K562 (cell line): ENCODE data around the gene ZNF354B. TPM values are rescaled to one million over a fixed set of nuclear protein-coding genes. Genes with fewer than 3 reads are reported as not detected.

Experiments
- ARHGAP35 ChIP-seq: fragments of 450-650 bp; IDR thresholded peaks from 2 replicates; pipeline ENCODE4 v1.6.1; 2018; ENCODE audit not compliant: partially characterized antibody
- ARID1B ChIP-seq: fragments of 450-650 bp; IDR thresholded peaks from 2 replicates; pipeline ENCODE4 v1.6.1; 2016; ENCODE audit warnings: antibody characterized with exemption, mild to moderate bottlenecking, inconsistent platforms
- BMI1 ChIP-seq: fragments of 150-350 bp; IDR thresholded peaks from 2 replicates; pipeline ENCODE4 v1.6.1; 2014; ENCODE audit warnings: low read length
- CBX8 ChIP-seq: fragments of 200-600 bp; sonication (generic); IDR thresholded peaks from 2 replicates; pipeline ENCODE4 v1.6.1; 2012; ENCODE audit warnings: borderline replicate concordance, mixed run types, low read depth, mild to moderate bottlenecking, moderate library complexity, mixed read lengths, low read length, control low read depth, inconsistent platforms; ENCODE audit not compliant: poor library complexity, severe bottlenecking; ENCODE audit errors: extremely low read depth
- IFI16 ChIP-seq: fragments of 250-450 bp; sonication (Bioruptor Pico); IDR thresholded peaks from 2 replicates; pipeline ENCODE4 v2.1.2; 2022; ENCODE audit warnings: mild to moderate bottlenecking, inconsistent platforms
- KLF10 ChIP-seq: fragments of 250-450 bp; sonication (Bioruptor Pico); IDR thresholded peaks from 2 replicates; pipeline ENCODE4 v1.6.1; 2021; ENCODE audit warnings: matching md5 sums
- KLF6 ChIP-seq: fragments of 250-450 bp; sonication (Bioruptor Pico); IDR thresholded peaks from 2 replicates; pipeline ENCODE4 v1.4.0; 2020; ENCODE audit warnings: mild to moderate bottlenecking, moderate library complexity, borderline replicate concordance
- LCOR ChIP-seq: sonication (generic); formaldehyde crosslinking; IDR thresholded peaks from 2 replicates; pipeline ENCODE4 v1.8.0; 2022; ENCODE audit warnings: mild to moderate bottlenecking, missing genetic modification reagents
- NR0B1 ChIP-seq: fragments of 450-650 bp; IDR thresholded peaks from one replicate; pipeline ENCODE4 v1.6.1; 2018; ENCODE audit warnings: mild to moderate bottlenecking, moderate library complexity; ENCODE audit not compliant: partially characterized antibody
- PHF21A ChIP-seq: fragments of 450-650 bp; IDR thresholded peaks from 2 replicates; pipeline ENCODE4 v1.6.1; 2017; ENCODE audit warnings: low read depth, borderline replicate concordance
- PRMT5 ChIP-seq: sonication (generic); formaldehyde crosslinking; IDR thresholded peaks from 2 replicates; pipeline ENCODE4 v1.5.0; 2020; ENCODE audit warnings: missing genetic modification reagents
- SETDB1 ChIP-seq: IDR thresholded peaks from one replicate; pipeline ENCODE4 v1.6.1; 2012; ENCODE audit warnings: low read length, control low read depth, inconsistent platforms
- SMARCB1 ChIP-seq: IDR thresholded peaks from 2 replicates; pipeline ENCODE4 v1.6.1; 2011; ENCODE audit warnings: improper control_type of control experiment, low read depth; ENCODE audit not compliant: insufficient read length
- YBX1 ChIP-seq: fragments of 450-650 bp; IDR thresholded peaks from 2 replicates; pipeline ENCODE4 v1.7.1; 2016; ENCODE audit warnings: mild to moderate bottlenecking
- ZBTB17 ChIP-seq: fragments of 450-650 bp; formaldehyde crosslinking; IDR thresholded peaks from 2 replicates; pipeline ENCODE4 v1.4.0; 2020; ENCODE audit warnings: mild to moderate bottlenecking
- ZNF282 ChIP-seq: sonication (generic); formaldehyde crosslinking; IDR thresholded peaks from 2 replicates; pipeline ENCODE4 v1.8.1; 2023; ENCODE audit warnings: missing genetic modification reagents
- ZNF347 ChIP-seq: fragments of 450-650 bp; formaldehyde crosslinking; IDR thresholded peaks from 2 replicates; pipeline ENCODE4 v1.4.0; 2020; ENCODE audit warnings: low read depth, mild to moderate bottlenecking, moderate library complexity
- ZNF57 ChIP-seq: fragments of 450-650 bp; formaldehyde crosslinking; IDR thresholded peaks from 2 replicates; pipeline ENCODE4 v1.4.0; 2020; ENCODE audit warnings: mild to moderate bottlenecking, moderate library complexity
- ZNF584 ChIP-seq: fragments of 200-800 bp; sonication (Bioruptor generic); IDR thresholded peaks from 2 replicates; pipeline ENCODE4 v1.6.1; 2016; ENCODE audit warnings: low read depth, mild to moderate bottlenecking, missing genetic modification characterization, missing compliant biosample characterization
- ZNF695 ChIP-seq: fragments of 450-650 bp; formaldehyde crosslinking; IDR thresholded peaks from 2 replicates; pipeline ENCODE4 v1.4.0; 2020; ENCODE audit warnings: mild to moderate bottlenecking, moderate library complexity
- polyA plus RNA-seq, 8 experiments: library from polyadenylated mRNA; depleted of rRNA in 4 of 8; stranded (reverse) in 5 of 8; unstranded in 3 of 8; fragments of >200 nt; fragmentation: Nextera tagmentation in 2 of 8; fragmentation: Illumina TruSeq in 1 of 8; extraction: Ambion mirVana in 2 of 8; extraction: Trizol in 1 of 8; gene quantifications; 2 replicates each; pipeline versions ENCODE4 v1.2.1 to v1.2.3, GENCODE V29; 2011 to 2014; ENCODE audit warnings: inconsistent platforms in 1 of 8, missing spikeins in 1 of 8
- total RNA-seq, 7 experiments: library from RNA; depleted of rRNA in 6 of 7; stranded (reverse); fragments of >200 nt in 6 of 7; fragmentation: Illumina TruSeq in 2 of 7; extraction: Trizol in 2 of 7; gene quantifications; 2 replicates each; pipeline versions ENCODE4 v1.2.1 to v1.2.3, GENCODE V29; 2011 to 2021; ENCODE audit warnings: low replicate concordance in 1 of 7
- TF ChIP-seq, protein P1 (sequence below), 2 experiments: fragments of 450-650 bp in 1 of 2; IDR thresholded peaks; 2 replicates each; pipeline ENCODE4 v1.6.1; 2011 to 2017; ENCODE audit warnings: low read depth in 2 of 2, antibody characterized with exemption in 1 of 2, borderline replicate concordance in 1 of 2, low read length in 1 of 2, mild to moderate bottlenecking in 1 of 2, mixed read lengths in 1 of 2; ENCODE audit not compliant: control insufficient read depth in 1 of 2
- TF ChIP-seq, protein P2 (sequence below): conservative IDR thresholded peaks from 2 replicates; pipeline ENCODE4 v1.6.1; 2011; ENCODE audit warnings: low read depth, mild to moderate bottlenecking, low read length; ENCODE audit not compliant: control insufficient read depth
- TF ChIP-seq, protein P3 (sequence below): fragments of 250-450 bp; sonication (Bioruptor Pico); IDR thresholded peaks from 2 replicates; pipeline ENCODE4 v1.8.0; 2021; ENCODE audit warnings: borderline replicate concordance, mild to moderate bottlenecking, moderate library complexity; ENCODE audit not compliant: poor library complexity, severe bottlenecking

Gene ZNF354B
- total and polyA plus RNA-seq, 9 of the 15 experiments (the other 6 are each of a cell fraction or from before 2014, with no cell fraction given), result 1.8 to 18.3 (median 11.2) TPM

- TF ChIP-seq, protein P1, sequence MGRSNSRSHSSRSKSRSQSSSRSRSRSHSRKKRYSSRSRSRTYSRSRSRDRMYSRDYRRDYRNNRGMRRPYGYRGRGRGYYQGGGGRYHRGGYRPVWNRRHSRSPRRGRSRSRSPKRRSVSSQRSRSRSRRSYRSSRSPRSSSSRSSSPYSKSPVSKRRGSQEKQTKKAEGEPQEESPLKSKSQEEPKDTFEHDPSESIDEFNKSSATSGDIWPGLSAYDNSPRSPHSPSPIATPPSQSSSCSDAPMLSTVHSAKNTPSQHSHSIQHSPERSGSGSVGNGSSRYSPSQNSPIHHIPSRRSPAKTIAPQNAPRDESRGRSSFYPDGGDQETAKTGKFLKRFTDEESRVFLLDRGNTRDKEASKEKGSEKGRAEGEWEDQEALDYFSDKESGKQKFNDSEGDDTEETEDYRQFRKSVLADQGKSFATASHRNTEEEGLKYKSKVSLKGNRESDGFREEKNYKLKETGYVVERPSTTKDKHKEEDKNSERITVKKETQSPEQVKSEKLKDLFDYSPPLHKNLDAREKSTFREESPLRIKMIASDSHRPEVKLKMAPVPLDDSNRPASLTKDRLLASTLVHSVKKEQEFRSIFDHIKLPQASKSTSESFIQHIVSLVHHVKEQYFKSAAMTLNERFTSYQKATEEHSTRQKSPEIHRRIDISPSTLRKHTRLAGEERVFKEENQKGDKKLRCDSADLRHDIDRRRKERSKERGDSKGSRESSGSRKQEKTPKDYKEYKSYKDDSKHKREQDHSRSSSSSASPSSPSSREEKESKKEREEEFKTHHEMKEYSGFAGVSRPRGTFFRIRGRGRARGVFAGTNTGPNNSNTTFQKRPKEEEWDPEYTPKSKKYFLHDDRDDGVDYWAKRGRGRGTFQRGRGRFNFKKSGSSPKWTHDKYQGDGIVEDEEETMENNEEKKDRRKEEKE (IDR thresholded peaks at IDR 0.05; ENCODE audit: borderline replicate concordance in 1 of 2, control insufficient read depth in 1 of 2, low read depth in 2 of 2, low read length in 1 of 2), result no peak
- TF ChIP-seq LCOR (CRISPR knock-in tag) (no peak), ZNF584 (no peak), KLF10 (CRISPR knock-in tag) (no peak), ZNF57 (no peak), ZNF695 (CRISPR knock-in tag) (no peak), YBX1 (no peak), SETDB1 (no peak), KLF6 (CRISPR knock-in tag) (no peak), SMARCB1 (no peak), BMI1 (no peak), ZNF282 (CRISPR knock-in tag) (no peak), ZBTB17 (CRISPR knock-in tag) (0 out of 2 replicates have a peak, but pooled peaks have one; percentile 23), PHF21A (no peak), ARHGAP35 (no peak), ARID1B (peak; percentile 64), CBX8 (no peak), ZNF347 (CRISPR knock-in tag) (no peak), NR0B1 (no peak), PRMT5 (CRISPR knock-in tag) (no peak), IFI16 (CRISPR knock-in tag) (no peak)
- TF ChIP-seq, protein P2, sequence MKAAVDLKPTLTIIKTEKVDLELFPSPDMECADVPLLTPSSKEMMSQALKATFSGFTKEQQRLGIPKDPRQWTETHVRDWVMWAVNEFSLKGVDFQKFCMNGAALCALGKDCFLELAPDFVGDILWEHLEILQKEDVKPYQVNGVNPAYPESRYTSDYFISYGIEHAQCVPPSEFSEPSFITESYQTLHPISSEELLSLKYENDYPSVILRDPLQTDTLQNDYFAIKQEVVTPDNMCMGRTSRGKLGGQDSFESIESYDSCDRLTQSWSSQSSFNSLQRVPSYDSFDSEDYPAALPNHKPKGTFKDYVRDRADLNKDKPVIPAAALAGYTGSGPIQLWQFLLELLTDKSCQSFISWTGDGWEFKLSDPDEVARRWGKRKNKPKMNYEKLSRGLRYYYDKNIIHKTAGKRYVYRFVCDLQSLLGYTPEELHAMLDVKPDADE, result no peak
- TF ChIP-seq, protein P3, sequence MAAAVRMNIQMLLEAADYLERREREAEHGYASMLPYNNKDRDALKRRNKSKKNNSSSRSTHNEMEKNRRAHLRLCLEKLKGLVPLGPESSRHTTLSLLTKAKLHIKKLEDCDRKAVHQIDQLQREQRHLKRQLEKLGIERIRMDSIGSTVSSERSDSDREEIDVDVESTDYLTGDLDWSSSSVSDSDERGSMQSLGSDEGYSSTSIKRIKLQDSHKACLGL (CRISPR knock-in tag), result no peak
These were observed 5.5 kb upstream of the ZNF354B start (continued) for GRCh38 chr5:178854284-178854683.
